OCI-LY1 (cell line): ENCODE results near the gene ZBTB7C.

Experiments used
- H2AFZ ChIP-seq: fragments of 200-600 bp; sonication (generic), shearing (Covaris generic); 2 replicates; pipeline ENCODE4 v1.6.0; 2014; ENCODE audit warnings: antibody characterized with exemption, mild to moderate bottlenecking, low read length
- H3F3A ChIP-seq: fragments of 200-600 bp; sonication (generic), shearing (Covaris generic); 2 replicates; pipeline ENCODE4 v1.6.0; 2014; ENCODE audit warnings: mild to moderate bottlenecking, antibody characterized with exemption, low read length, moderate library complexity; ENCODE audit not compliant: insufficient read depth
- H3K27ac ChIP-seq: fragments of 200-600 bp; sonication (generic); 2 replicates; pipeline ENCODE4 v1.5.1; 2014; ENCODE audit warnings: low read length, mixed run types, mild to moderate bottlenecking, low read depth; ENCODE audit not compliant: poor library complexity, severe bottlenecking
- H3K27me3 ChIP-seq: fragments of 200-600 bp; sonication (generic); 2 replicates; pipeline ENCODE4 v1.6.0; 2014; ENCODE audit warnings: antibody characterized with exemption, mild to moderate bottlenecking, low read length, moderate library complexity; ENCODE audit not compliant: insufficient read depth
- H3K36me3 ChIP-seq: fragments of 200-600 bp; sonication (generic); 2 replicates; pipeline ENCODE4 v1.6.1; 2014; ENCODE audit warnings: mild to moderate bottlenecking, antibody characterized with exemption, low read length, moderate library complexity, mixed read lengths; ENCODE audit not compliant: insufficient read depth
- H3K4me1 ChIP-seq: fragments of 200-600 bp; sonication (generic); 2 replicates; pipeline ENCODE4 v1.5.1; 2014; ENCODE audit warnings: mild to moderate bottlenecking, low read length, moderate library complexity; ENCODE audit not compliant: insufficient read depth, severe bottlenecking
- H3K4me2 ChIP-seq: fragments of 200-600 bp; sonication (generic), shearing (Covaris generic); 2 replicates; pipeline ENCODE4 v1.6.1; 2014; ENCODE audit warnings: low read length
- H3K4me3 ChIP-seq: fragments of 200-600 bp; sonication (generic); 2 replicates; pipeline ENCODE4 v1.5.1; 2014; ENCODE audit warnings: low read length, low read depth, mild to moderate bottlenecking, mixed read lengths; ENCODE audit not compliant: poor library complexity, severe bottlenecking
- H3K79me2 ChIP-seq: fragments of 200-600 bp; shearing (Covaris generic); 2 replicates; pipeline ENCODE4 v1.6.1; 2016; ENCODE audit warnings: mixed run types, low read length, mixed read lengths; ENCODE audit not compliant: insufficient read depth
- H3K9ac ChIP-seq: fragments of 200-600 bp; sonication (generic), shearing (Covaris generic); 2 replicates; pipeline ENCODE4 v1.6.1; 2014; ENCODE audit warnings: mild to moderate bottlenecking, low read length, mixed read lengths
- H3K9me2 ChIP-seq: fragments of 200-600 bp; sonication (generic), shearing (Covaris generic); 2 replicates; pipeline ENCODE4 v1.6.1; 2014; ENCODE audit warnings: low read depth, mild to moderate bottlenecking, low read length, mixed read lengths
- H3K9me3 ChIP-seq: fragments of 200-600 bp; shearing (Covaris generic); 2 replicates; pipeline ENCODE4 v1.6.1; 2014; ENCODE audit warnings: low read length, mixed read lengths
- H4K20me1 ChIP-seq: fragments of 200-600 bp; sonication (generic), shearing (Covaris generic); 2 replicates; pipeline ENCODE4 v1.6.0; 2016; ENCODE audit warnings: mild to moderate bottlenecking, low read length; ENCODE audit not compliant: insufficient read depth
- CTCF ChIP-seq: fragments of 200-600 bp; sonication (generic), shearing (Covaris generic); IDR thresholded peaks from 2 replicates; pipeline ENCODE4 v1.5.1; 2017; ENCODE audit warnings: mild to moderate bottlenecking, antibody characterized with exemption, low read length, moderate library complexity, mixed read lengths
- EZH2 ChIP-seq: fragments of 200-600 bp; sonication (generic), shearing (Covaris generic); IDR thresholded peaks from 2 replicates; pipeline ENCODE4 v1.8.0; 2017; ENCODE audit warnings: borderline replicate concordance, mixed run types, mild to moderate bottlenecking, antibody characterized with exemption, low read length, moderate library complexity, mixed read lengths

Gene ZBTB7C

GRCh38 chr18:48190994-48191393 is 218.2 kb downstream of the ZBTB7C start:
- Histone ChIP-seq H3K4me2 (no peak overlapping the region), H4K20me1 (no peaks in the 10 kb centered on the region), H3K27ac (no peak overlapping the region), H3F3A (no peaks in the 10 kb centered on the region), H3K9me3 (no peaks in the 10 kb centered on the region), H2AFZ (no peak overlapping the region), H3K9ac (no peak overlapping the region), H3K9me2 (no peaks in the 10 kb centered on the region), H3K27me3 (no peaks in the 10 kb centered on the region), H3K36me3 (no peaks in the 10 kb centered on the region), H3K4me3 (no peak overlapping the region), H3K79me2 (no peaks in the 10 kb centered on the region), H3K4me1 (no peaks in the 10 kb centered on the region)
- TF ChIP-seq CTCF, result no peak
- TF ChIP-seq EZH2, result no peak

- H4K20me1 ChIP-seq, result no peaks in the 10 kb centered on the region
- no peak overlapping the region for H3K4me2 ChIP-seq
- no peaks in the 10 kb centered on the region for H3K27me3 ChIP-seq
- H3K36me3 ChIP-seq, result no peaks in the 10 kb centered on the region
- TF ChIP-seq EZH2 (no peak), CTCF (no peak)
- H3K4me3 ChIP-seq, result no peak overlapping the region
- H3F3A ChIP-seq, result no peaks in the 10 kb centered on the region
- no peaks in the 10 kb centered on the region for H3K79me2 ChIP-seq
- H3K9me2 ChIP-seq, result no peaks in the 10 kb centered on the region
- no peaks in the 10 kb centered on the region for H3K9me3 ChIP-seq
- no peak overlapping the region for H2AFZ ChIP-seq
- H3K4me1 ChIP-seq, result no peaks in the 10 kb centered on the region
- H3K9ac ChIP-seq, result no peak overlapping the region
- no peak overlapping the region for H3K27ac ChIP-seq
Observed at GRCh38 chr18:48188609-48189008, 220.6 kb downstream of the ZBTB7C start.

- no peaks in the 10 kb centered on the region for H3K36me3 ChIP-seq
Observed at GRCh38 chr18:48186861-48187260, 222.3 kb downstream of the ZBTB7C start.

More at GRCh38 chr18:48186861-48187260, 222.3 kb downstream of the ZBTB7C start:
- no peaks in the 10 kb centered on the region for H3K27me3 ChIP-seq
- H3K79me2 ChIP-seq, result no peaks in the 10 kb centered on the region
- H3F3A ChIP-seq, result no peaks in the 10 kb centered on the region
- H3K4me3 ChIP-seq, result no peak overlapping the region
- H3K9me3 ChIP-seq, result no peaks in the 10 kb centered on the region
- H2AFZ ChIP-seq, result no peak overlapping the region
- H3K4me2 ChIP-seq, result no peak overlapping the region
- TF ChIP-seq EZH2 (no peak), CTCF (no peak)
- no peaks in the 10 kb centered on the region for H4K20me1 ChIP-seq
- no peaks in the 10 kb centered on the region for H3K9me2 ChIP-seq
- no peak overlapping the region for H3K27ac ChIP-seq
- no peaks in the 10 kb centered on the region for H3K4me1 ChIP-seq
- no peak overlapping the region for H3K9ac ChIP-seq
